GM12865 (cell line): ENCODE data around the gene ZBTB20.

Source experiments
- DNase-seq: peaks from one replicate; pipeline ENCODE4 v3.0.0; 2010; ENCODE audit warnings: low read depth
- H3K4me3 ChIP-seq: 2 replicates; pipeline ENCODE4 v1.5.1; 2011; ENCODE audit warnings: mild to moderate bottlenecking, low read depth, low read length, control low read depth
- TF ChIP-seq, protein P1 (sequence below): IDR thresholded peaks from 2 replicates; pipeline ENCODE4 v1.5.1; 2011; ENCODE audit warnings: low read length, control low read depth, low read depth, inconsistent platforms; ENCODE audit not compliant: insufficient read depth; ENCODE audit errors: missing control alignments

The ZBTB20 gene

DNA sequence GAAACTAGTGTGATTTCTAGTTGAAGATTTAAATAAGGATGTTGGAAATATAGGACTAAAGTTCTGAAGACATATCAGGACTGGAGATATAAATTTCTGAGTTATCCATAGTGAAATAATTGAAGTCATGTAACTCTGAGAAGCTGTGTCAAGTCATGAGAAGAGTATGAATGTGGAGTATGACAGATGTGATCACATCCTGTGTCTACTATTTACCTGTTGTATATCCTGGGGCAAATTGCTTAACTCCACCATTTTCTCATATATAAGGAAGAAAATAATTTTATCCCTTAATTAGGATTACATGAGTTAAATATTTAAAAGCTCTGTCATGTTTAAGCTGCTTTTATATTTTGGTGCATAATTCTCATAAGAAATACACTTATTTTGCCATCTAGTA, 350.3 kb downstream of the ZBTB20 start:
- no peak overlapping the region for H3K4me3 ChIP-seq
- no peak for DNase-seq
- TF ChIP-seq, protein P1, sequence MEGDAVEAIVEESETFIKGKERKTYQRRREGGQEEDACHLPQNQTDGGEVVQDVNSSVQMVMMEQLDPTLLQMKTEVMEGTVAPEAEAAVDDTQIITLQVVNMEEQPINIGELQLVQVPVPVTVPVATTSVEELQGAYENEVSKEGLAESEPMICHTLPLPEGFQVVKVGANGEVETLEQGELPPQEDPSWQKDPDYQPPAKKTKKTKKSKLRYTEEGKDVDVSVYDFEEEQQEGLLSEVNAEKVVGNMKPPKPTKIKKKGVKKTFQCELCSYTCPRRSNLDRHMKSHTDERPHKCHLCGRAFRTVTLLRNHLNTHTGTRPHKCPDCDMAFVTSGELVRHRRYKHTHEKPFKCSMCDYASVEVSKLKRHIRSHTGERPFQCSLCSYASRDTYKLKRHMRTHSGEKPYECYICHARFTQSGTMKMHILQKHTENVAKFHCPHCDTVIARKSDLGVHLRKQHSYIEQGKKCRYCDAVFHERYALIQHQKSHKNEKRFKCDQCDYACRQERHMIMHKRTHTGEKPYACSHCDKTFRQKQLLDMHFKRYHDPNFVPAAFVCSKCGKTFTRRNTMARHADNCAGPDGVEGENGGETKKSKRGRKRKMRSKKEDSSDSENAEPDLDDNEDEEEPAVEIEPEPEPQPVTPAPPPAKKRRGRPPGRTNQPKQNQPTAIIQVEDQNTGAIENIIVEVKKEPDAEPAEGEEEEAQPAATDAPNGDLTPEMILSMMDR: no peak

DNA sequence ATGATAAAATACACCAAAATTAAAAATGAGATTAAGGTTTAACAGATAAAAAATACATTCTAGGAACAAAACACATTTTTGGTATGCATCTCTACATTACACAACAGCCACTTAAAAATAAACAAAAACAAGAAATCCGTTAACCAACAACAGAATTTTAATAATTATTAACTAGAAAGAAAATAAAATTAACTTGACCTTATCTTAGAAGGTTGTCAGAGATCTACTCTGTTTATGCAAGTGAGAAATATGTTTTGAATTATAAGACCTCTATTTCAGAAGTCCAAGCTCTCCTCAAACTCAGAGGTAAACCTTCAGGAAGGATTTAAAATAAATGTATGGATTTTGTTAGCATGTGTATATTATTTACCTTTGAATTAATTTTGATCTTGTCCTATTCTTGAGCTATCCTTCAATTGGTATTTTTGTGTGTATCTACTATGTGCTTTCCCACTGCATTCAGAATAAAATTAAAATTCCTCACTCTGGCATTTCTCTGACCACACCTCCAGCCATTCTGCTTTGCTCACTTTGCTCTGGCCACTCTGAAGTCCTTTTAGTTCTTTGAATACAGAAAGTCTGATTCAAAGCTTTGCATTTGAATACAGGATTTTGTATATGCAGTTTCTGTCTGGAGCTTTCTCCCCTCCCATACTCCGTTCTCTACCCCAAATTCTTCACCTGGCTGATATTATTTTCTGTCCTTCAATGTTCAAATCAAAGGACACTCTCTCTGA, 352.0 kb downstream of the ZBTB20 start:
- H3K4me3 ChIP-seq: no peak overlapping the region
- TF ChIP-seq, protein P1: no peak
- DNase-seq: no peak

DNA sequence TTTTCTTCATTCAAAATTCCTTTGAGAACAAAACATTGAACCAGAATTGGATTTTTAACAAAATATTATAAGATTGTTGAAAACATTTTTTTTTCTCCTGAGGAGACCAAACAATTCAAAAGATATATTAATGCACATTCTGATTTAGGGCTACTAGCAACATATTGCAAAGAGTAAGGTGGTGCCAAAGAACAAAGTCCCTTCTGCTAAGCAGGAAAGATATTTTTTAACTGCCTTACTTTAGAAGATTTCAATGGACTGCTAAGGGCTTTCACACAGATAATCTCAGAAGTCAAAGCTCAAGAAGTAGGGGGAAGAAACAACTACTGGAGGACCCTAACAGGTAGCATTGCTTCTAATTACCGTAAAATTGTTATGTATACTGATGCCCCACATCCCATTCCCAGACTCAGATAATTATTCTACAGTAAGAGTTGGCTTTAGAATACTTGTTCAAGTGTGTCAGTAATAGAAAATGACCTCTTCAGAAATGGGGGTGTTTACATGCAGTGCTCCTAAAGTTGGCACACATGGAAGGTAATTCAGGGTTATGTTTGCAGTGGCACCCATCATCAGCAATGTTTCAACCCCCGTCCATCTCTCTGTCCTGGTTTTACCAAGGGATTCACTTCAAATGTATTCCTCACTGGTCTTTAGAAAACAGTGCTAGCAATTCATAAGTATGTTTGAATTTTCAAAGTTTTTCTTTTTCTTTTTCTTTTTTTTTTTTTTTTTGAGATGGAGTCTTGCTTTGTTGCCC, 354.7 kb downstream of the ZBTB20 start:
- TF ChIP-seq, protein P1: no peak
- DNase-seq: no peak

DNA sequence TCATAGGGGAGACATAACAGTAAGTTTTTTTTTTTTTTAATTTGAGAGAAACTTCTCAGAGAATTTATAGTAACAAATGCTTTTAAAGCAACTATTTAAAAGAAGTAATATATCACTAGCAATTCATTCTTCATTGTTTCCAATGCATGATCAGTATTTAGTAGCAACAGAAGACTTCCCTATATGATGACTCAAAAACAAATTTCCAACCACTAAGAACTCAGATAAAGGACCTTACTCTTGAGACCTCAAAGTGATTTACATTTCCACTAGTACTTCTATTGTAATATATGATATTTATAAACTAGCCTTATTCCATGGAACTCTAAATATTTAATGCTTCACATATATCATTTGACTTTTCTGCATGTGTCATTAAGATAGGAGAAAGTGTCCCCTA, 356.3 kb downstream of the ZBTB20 start:
- DNase-seq: no peak
- TF ChIP-seq, protein P1: no peak
- H3K4me3 ChIP-seq: no peak overlapping the region

More for the DNA sequence above, 354.7 kb downstream of the ZBTB20 start:
- no peak overlapping the region for H3K4me3 ChIP-seq

DNA sequence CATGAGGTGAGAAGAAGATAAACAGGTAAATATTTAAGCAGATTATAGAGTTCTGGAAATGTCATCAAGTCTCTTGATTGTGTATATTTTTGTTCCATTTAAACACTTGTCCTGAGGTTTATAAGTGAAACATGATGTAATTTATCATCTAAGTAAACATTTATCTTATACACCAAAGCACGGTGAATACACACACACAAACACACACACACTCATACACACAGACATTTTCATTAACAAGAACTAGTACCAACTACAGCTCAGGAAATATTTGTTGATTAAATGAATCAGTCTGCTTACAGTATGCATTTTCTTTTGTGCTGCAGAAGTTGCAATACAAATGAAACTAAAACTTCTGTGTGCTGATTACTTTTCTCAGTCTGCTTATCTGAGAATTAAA, 357.3 kb downstream of the ZBTB20 start:
- DNase-seq: no peak
- H3K4me3 ChIP-seq: no peak overlapping the region
- TF ChIP-seq, protein P1: no peak

DNA sequence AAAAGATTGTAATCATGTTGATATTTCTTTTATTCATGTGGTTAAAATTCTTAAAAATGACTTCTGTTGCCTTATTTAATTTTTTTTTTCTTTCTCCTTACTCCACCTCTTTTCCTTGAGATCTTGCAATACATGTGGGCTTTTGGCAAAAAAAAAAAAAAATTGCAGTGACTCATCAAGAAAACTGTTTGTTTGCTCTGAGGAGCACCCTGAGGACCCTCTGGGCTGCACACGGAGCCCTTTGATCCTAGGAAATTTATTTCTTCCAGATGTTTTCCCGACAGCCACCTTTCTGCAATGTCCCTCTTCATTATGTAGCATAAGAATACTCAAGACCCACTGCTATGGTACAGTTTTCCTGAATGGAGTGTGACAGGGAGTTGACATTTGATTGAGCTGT, 371.7 kb downstream of the ZBTB20 start:
- no peak overlapping the region for H3K4me3 ChIP-seq
- DNase-seq: no peak
- TF ChIP-seq, protein P1: no peak
